T-helper 1 cell treated with Interleukin-12 subunit alpha and Interleukin-12 subunit beta and Interleukin-4 antibody, amounts not matched to agents 30 μg/mL and 1 μg/mL, for 36 hours (primary cell): ENCODE results near the gene MRM2.

Source experiments
- H3K27ac Mint-ChIP-seq: one replicate; pipeline ENCODE4 v1.8.0; 2021; ENCODE audit warnings: mild to moderate bottlenecking, mixed read lengths
- H3K27me3 Mint-ChIP-seq: one replicate; pipeline ENCODE4 v1.8.0; 2021; ENCODE audit warnings: low read depth, mixed read lengths
- H3K36me3 Mint-ChIP-seq: one replicate; pipeline ENCODE4 v1.8.0; 2021; ENCODE audit warnings: low read depth, mixed read lengths
- H3K4me1 Mint-ChIP-seq: one replicate; pipeline ENCODE4 v1.8.0; 2021; ENCODE audit warnings: low read depth, mixed read lengths
- H3K4me3 Mint-ChIP-seq: one replicate; pipeline ENCODE4 v1.8.0; 2021; ENCODE audit warnings: mild to moderate bottlenecking, moderate library complexity, mixed read lengths
- H3K9me3 Mint-ChIP-seq: one replicate; pipeline ENCODE4 v1.8.0; 2021; ENCODE audit warnings: mixed read lengths

The MRM2 gene

GRCh38 chr7:2192831-2193534 lies 49.0 kb downstream of the MRM2 start:
- Mint-ChIP-seq H3K9me3 (peaks cover 3% of the 10 kb centered on the region), H3K36me3 (peaks cover 27% of the 10 kb centered on the region), H3K4me3 (no peak overlapping the region), H3K4me1 (peaks cover 3% of the 10 kb centered on the region), H3K27ac (no peak overlapping the region), H3K27me3 (no peaks in the 10 kb centered on the region)

DNA sequence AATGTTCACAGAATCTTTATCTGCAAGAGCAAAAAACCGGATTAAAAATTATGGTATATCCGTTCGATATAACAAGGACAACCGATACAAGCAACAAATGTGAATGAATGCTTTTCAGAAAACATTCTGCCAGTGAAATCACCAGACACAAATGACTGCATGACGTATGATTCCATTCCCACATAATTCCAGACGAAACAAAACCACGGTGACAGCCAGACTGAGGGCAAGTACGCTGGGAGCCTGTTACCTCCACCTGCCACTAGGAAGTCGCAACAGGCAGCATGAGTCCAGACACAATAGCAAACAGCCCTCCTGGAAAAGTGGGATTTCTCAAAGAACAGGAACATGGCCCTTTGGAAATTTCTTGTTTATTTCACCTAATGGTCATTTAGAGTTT lies 51.0 kb downstream of the MRM2 start:
- H3K27me3 Mint-ChIP-seq: no peaks in the 10 kb centered on the region
- no peak overlapping the region for H3K27ac Mint-ChIP-seq
- H3K4me1 Mint-ChIP-seq: no peaks in the 10 kb centered on the region
- no peak overlapping the region for H3K4me3 Mint-ChIP-seq
- H3K36me3 Mint-ChIP-seq: peaks cover 17% of the 10 kb centered on the region
- peaks cover 3% of the 10 kb centered on the region for H3K9me3 Mint-ChIP-seq

GRCh38 chr7:2190531-2190930 lies 51.5 kb downstream of the MRM2 start:
- Mint-ChIP-seq H3K36me3 (peaks cover 12% of the 10 kb centered on the region), H3K9me3 (peaks cover 3% of the 10 kb centered on the region)

DNA sequence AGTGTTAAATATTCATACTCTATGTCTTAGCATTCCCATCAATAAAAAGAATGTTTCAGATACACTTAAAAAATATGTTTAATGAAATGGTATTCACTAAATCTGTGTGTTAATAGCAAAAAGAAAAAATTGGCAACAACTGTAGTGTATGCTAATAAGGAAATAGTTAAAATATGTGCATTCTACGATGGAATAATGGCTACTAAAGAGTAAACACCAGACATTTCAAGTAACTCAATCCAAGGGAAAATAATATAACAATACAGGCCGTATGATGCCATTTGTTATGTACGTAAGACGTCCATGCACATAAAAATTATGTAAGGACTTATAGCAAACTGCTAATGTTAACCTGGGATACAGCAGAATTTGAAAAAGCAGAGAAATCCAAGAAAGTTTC lies 55.8 kb downstream of the MRM2 start:
- Mint-ChIP-seq H3K36me3 (peaks cover 16% of the 10 kb centered on the region), H3K9me3 (no peaks in the 10 kb centered on the region), H3K4me3 (no peak overlapping the region), H3K4me1 (no peaks in the 10 kb centered on the region), H3K27ac (no peak overlapping the region), H3K27me3 (no peaks in the 10 kb centered on the region)

More at GRCh38 chr7:2190531-2190930, 51.5 kb downstream of the MRM2 start:
- Mint-ChIP-seq H3K4me3 (no peak overlapping the region), H3K27me3 (no peaks in the 10 kb centered on the region), H3K27ac (no peak overlapping the region), H3K4me1 (no peaks in the 10 kb centered on the region)

- H3K27me3 Mint-ChIP-seq: no peaks in the 10 kb centered on the region
- no peak overlapping the region for H3K4me3 Mint-ChIP-seq
- peaks cover 16% of the 10 kb centered on the region for H3K36me3 Mint-ChIP-seq
- no peaks in the 10 kb centered on the region for H3K4me1 Mint-ChIP-seq
- H3K9me3 Mint-ChIP-seq: no peaks in the 10 kb centered on the region
- H3K27ac Mint-ChIP-seq: no peak overlapping the region
Measured at GRCh38 chr7:2185715-2186114, 56.3 kb downstream of the MRM2 start.
